Hepatocyte (in vitro differentiated cells): ENCODE measurements around the gene MUC5AC.

ENCODE experiments used
- EZH2 ChIP-seq: fragments of 200-600 bp; sonication (generic); IDR thresholded peaks from 2 replicates; pipeline ENCODE4 v1.6.1; 2016; ENCODE audit warnings: antibody characterized with exemption, mild to moderate bottlenecking, borderline replicate concordance
- EZH2phosphoT487 ChIP-seq: fragments of 200-600 bp; sonication (generic); IDR thresholded peaks from one replicate; pipeline ENCODE4 v1.6.1; 2018; ENCODE audit warnings: antibody characterized with exemption, mild to moderate bottlenecking, low read depth, moderate library complexity; ENCODE audit not compliant: unreplicated experiment, severe bottlenecking
- TF ChIP-seq, protein P1 (sequence below): fragments of 200-600 bp; sonication (generic); IDR thresholded peaks from 2 replicates; pipeline ENCODE4 v1.5.1; 2016; ENCODE audit warnings: antibody characterized with exemption, mild to moderate bottlenecking; ENCODE audit not compliant: poor library complexity

DNA sequence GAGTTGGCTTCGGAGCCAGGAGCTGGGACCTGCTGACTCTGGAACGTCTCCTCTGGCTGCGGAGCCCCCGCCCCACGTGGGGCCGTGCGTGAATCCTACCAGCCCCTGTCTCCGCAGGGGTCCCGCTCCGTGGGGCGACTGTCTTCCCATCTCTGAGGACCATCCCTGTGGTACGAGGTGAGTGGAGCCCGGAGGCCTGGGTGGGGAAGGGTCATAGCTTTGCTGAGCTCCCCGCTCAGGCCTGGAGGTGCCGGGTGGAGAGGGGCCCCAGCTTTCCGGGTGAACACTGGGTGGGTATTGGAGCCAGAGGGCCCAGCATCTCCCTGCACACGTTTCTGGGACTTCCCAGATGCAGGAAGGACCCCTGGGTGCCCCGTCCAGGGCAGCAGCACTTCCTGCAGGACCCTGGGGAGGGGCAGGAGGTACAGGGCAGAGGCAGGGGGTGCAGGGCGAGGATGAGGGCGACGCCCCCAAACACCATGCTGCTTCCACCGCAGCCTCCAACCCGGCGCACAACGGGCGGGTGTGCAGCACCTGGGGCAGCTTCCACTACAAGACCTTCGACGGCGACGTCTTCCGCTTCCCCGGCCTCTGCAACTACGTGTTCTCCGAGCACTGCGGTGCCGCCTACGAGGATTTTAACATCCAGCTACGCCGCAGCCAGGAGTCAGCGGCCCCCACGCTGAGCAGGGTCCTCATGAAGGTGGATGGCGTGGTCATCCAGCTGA is 3.8 kb downstream of the MUC5AC start:
- TF ChIP-seq, protein P1, sequence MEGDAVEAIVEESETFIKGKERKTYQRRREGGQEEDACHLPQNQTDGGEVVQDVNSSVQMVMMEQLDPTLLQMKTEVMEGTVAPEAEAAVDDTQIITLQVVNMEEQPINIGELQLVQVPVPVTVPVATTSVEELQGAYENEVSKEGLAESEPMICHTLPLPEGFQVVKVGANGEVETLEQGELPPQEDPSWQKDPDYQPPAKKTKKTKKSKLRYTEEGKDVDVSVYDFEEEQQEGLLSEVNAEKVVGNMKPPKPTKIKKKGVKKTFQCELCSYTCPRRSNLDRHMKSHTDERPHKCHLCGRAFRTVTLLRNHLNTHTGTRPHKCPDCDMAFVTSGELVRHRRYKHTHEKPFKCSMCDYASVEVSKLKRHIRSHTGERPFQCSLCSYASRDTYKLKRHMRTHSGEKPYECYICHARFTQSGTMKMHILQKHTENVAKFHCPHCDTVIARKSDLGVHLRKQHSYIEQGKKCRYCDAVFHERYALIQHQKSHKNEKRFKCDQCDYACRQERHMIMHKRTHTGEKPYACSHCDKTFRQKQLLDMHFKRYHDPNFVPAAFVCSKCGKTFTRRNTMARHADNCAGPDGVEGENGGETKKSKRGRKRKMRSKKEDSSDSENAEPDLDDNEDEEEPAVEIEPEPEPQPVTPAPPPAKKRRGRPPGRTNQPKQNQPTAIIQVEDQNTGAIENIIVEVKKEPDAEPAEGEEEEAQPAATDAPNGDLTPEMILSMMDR: no peak
- TF ChIP-seq EZH2phosphoT487 (no peak), EZH2 (no peak)
